SIG-M5 treated with dmso at 0.1 percent for 504 hours (cell line): ENCODE results near the gene PSME4.
A peak's percentile ranks its signal among the peaks of the same experiment; 100 is the strongest.

Source experiments
- DNase-seq: peaks from one replicate; lab custom pipeline; 2025; ENCODE audit not compliant: unreplicated experiment; lab: John Stamatoyannopoulos, UW

Gene PSME4, protein sequence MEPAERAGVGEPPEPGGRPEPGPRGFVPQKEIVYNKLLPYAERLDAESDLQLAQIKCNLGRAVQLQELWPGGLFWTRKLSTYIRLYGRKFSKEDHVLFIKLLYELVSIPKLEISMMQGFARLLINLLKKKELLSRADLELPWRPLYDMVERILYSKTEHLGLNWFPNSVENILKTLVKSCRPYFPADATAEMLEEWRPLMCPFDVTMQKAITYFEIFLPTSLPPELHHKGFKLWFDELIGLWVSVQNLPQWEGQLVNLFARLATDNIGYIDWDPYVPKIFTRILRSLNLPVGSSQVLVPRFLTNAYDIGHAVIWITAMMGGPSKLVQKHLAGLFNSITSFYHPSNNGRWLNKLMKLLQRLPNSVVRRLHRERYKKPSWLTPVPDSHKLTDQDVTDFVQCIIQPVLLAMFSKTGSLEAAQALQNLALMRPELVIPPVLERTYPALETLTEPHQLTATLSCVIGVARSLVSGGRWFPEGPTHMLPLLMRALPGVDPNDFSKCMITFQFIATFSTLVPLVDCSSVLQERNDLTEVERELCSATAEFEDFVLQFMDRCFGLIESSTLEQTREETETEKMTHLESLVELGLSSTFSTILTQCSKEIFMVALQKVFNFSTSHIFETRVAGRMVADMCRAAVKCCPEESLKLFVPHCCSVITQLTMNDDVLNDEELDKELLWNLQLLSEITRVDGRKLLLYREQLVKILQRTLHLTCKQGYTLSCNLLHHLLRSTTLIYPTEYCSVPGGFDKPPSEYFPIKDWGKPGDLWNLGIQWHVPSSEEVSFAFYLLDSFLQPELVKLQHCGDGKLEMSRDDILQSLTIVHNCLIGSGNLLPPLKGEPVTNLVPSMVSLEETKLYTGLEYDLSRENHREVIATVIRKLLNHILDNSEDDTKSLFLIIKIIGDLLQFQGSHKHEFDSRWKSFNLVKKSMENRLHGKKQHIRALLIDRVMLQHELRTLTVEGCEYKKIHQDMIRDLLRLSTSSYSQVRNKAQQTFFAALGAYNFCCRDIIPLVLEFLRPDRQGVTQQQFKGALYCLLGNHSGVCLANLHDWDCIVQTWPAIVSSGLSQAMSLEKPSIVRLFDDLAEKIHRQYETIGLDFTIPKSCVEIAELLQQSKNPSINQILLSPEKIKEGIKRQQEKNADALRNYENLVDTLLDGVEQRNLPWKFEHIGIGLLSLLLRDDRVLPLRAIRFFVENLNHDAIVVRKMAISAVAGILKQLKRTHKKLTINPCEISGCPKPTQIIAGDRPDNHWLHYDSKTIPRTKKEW (N-terminal part only)

GRCh38 chr2:53970724-53971602 is at the start of gene PSME4:
PSME4 (minus strand) TSS chr2:53970993; CDS start chr2:53970784, 209 bp downstream.
- peak; percentile 87 for DNase-seq

DNA sequence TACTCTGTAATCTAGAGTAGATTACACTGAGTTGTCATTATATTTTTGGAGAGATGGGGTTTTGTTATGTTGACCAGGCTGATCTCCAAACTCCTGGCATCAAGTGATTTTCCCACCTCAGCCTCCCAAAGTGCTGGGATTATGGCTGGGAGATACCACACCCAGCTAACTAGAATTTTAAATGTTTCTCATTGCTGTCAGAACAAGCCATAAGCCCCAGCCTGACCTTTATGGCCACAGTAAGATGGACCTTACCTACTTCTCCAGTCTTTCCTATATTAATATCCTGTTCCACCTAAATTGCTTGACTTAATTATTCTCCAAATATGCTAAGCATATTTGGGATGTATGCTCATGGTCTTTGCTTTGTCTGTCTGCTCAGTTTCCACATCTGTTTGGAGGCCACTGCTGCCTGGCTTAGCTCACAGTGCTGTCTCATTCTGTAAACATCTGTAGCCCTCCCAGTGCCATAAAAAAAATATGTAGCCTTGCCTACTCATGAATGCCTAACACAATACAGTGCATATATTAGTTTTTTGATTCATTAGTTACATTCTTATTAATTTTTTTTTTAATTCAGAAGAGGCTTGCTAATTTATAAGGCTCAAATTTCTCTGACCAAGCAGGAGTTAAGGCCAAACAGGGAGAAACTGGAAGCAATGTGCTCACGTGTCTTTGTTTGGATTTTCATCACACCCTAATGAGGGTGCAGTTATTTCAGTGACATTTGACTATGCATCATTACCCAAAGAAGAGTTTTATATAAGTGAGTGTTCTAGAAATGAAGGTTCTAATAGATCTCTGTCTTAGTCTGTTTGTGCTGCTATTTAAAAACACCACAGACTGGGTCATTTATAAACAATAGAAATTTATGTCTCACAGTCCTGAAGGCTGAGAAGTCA is 45.3 kb upstream of the PSME4 start:
- no peak for DNase-seq

DNA sequence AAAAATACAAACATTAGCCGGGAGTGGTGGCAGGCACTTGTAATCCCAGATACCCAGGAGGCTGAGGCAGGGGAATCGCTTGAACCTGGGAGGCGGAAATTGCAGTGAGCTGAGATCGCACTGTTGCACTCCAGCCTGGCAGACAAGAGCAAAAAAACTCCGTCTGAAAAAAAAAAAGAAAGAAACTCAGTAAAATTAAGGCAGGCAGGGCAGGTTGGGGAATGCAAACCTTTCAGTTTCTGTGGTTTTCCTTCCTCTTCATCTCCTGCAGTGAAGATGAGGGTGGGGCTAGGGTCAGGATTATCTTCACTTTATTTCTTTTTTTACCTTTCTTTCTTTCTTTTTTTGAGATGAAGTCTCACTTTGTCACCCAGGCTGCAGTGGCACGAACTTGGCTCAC is 43.2 kb upstream of the PSME4 start:
- no peak for DNase-seq

DNA sequence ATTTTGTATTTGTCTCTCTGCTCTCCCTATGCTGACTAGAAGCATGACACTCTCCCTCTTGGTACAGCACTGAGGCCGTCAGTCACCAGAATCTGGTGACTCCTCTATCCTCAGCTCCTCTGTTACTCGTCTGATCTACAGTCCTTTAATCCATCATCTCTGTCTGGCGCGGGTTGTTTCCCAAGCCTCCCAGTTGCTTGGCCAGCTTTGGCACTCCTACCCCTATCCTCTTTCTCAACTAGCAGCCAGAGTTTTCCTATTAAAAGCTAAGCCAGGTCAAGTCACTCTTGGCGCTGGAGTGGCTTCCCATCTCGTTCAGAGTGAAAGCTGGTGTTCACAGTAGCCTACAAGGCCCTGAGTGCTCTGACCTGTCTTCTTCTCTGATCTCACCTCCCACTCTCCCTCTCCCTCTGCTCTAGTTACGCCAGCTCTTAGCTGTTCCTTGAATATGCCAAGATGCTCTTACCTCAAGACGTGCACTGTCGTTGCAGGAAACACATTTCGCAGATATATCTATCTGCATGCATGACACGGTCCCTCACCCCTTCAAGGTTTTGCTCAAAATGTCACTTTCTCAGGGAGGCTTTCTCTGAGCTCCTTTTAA is 41.8 kb upstream of the PSME4 start:
- no peak for DNase-seq

- no peak for DNase-seq
Measured at GRCh38 chr2:54009549-54009948, 38.8 kb upstream of the PSME4 start.

DNA sequence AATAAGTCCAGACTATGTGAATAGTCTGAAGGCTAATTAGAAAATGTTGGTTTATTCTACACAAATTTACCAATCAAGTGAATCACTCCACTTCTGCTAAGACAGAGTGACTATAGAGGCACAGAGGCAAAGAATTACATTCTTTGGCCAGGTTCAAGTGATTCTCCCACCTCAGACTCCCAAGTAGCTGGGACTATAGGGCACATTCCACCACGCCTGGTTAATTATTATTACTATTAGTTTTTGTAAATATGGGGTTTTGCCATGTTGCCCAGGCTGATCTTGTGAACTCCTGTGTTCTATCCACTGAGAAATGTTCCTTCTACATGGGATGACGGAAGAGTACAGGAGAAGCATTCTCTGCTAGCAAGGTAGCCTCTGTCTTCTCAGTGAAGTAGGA is 37.6 kb upstream of the PSME4 start:
- no peak for DNase-seq

DNA sequence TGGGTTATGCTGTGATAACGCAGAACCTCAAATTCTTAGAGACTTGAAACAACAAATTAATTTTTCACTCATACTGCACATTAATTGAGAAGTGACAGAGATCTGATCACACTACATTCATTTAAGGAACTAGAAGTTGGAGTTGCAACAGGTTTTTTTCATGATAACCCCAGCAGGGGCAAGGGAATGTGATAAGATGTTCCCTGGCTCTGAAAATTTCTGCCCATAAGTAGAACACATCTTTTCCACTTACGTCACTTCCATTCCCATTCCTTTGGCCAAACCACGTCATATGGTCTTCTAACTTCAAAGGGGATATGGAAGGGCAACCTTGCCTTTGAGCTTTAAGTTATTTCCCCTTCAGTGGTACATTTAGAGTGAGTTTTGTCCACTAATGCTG is 29.7 kb upstream of the PSME4 start:
- no peak for DNase-seq

DNA sequence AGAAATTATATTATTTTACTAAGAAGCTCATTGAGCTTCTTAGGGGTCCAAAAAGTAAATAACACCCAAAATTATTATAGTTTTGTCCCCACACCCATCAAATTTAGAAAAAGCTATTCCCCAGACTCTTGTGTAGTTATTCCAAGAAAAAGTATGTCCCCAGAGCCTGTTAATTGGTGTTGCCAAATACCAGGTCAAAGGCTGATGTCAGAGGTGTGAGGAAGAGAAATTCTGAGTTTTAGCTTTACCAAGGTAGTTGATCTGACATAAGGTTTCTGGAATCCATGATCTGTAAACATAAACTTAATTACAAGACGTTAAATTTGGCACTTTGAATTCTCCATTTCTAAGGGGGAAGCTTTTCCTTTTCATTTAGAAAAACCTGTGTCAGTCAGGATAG is 29.3 kb upstream of the PSME4 start:
- DNase-seq, result no peak

DNA sequence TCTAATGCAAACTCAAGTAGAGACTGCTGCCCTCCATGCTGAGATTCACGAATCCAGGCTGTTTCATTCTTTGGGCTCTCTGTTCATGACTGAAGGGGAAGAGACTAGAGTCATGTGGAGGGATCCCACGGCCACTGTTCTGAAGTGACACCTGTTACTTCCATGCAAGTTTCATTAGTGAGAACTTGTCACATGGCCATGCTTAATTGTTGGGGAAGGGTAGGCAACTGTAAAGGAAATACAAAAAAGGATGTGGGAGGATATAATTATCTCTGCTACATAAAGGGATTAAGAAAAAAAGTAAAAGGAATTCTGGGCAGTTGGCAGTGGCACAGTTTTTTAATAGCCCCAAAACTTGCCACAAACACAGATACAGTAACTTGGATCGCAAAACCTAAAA is 28.0 kb upstream of the PSME4 start:
- no peak for DNase-seq

DNA sequence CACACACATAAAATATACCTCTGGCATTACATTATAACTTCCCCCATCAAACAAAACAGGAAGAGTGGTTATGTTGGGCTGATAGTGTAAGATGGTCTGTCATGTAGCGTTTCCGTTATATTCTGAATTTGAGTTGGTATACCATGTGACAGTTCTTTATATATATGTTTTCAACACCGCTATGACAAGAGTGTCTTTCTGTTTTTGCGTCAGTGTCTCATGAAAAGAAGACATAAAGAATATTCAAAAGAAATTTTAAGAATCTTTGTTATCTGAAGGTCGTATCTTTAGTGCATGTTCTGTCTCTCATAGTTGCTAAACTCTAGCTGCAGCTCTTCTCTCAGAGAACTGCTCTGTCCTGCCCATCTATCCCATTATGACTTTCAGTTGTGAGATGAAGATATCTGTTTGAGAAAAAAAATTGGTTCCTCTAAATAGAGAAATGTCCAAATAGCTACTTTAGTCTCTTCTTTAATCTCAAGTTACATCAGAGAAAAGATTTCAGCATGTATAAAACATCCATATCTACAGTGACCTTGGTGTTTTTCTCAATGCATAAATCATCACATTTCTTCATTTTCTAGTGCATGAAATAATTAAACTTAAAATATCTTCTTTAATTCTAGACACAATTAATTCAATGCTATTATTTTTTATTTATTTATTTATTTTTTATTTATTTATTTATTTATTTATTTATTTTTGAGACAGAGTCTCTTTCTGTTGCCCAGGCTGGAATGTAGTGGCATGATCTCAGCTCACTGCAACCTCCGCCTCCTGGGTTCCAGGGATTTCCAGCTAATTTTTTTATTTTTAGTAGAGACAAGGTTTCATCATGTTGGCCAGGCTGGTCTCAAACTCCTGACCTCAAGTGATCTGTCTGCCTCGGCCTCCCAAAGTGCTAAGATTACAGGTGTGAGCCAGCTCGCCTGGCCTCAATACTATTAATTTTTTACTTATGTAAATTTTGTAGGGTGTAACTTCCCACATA is 24.3 kb upstream of the PSME4 start:
- DNase-seq, result peak; percentile 26

- DNase-seq, result no peak
Measured at GRCh38 chr2:53991948-53992347, 21.2 kb upstream of the PSME4 start.

GRCh38 chr2:53989210-53989862 is 18.5 kb upstream of the PSME4 start:
- DNase-seq, result no peak

DNA sequence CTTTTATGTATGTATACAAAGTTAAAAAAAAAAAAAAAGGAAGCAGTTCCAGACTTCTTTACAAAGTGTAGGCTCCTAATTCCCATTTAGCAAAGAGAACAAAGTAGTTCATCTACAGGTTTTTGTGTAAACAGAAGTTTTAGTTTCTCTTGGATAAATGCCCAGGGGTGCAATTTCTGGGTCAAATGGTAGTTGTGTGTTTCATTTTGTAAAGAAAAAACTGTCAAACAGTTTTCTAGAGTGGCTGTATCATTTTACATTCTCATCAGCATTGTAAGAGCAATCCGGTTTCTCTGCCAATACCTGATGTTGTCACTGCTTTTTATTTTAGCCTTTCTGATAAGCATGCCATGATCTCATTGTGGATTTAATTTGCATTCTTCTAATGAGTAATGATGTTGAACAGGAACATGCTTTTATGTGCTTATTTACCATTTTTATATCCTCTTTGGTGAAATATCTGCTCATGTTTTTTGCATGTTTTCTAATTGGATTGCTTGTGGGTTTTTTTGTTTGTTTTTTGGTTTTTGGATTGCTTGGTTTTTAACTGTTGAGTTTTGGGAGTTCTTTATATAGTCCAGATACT is 16.6 kb upstream of the PSME4 start:
- DNase-seq, result peak; percentile 25

- DNase-seq, result no peak
Measured at GRCh38 chr2:53985646-53986045, 14.9 kb upstream of the PSME4 start.

- DNase-seq, result peak; percentile 64
Measured at GRCh38 chr2:53969968-53970723, 647 bp downstream of the PSME4 start.
